Left renal cortex interstitium (tissue), 4 donors: ENCODE results near the gene KRT16. TPM values are rescaled to one million over a fixed set of nuclear protein-coding genes. Genes with fewer than 3 reads are reported as not detected.
"Not testable (repeated sequence)": the region's sequence is repeated elsewhere in the genome, so short reads cannot be mapped to it uniquely, and the experiment has no call there.

Source experiments
- DNase-seq, 4 donors: peaks; one replicate each; pipeline ENCODE4 v3.0.0-alpha.2; 2013; ENCODE audit warnings: low read depth in 4 of 4, low spot score in 2 of 4, missing footprints in 1 of 4
- polyA plus RNA-seq, 4 donors: library from polyadenylated mRNA; unstranded; fragments of 120-200 nt; gene quantifications; one replicate each; pipeline ENCODE4 v1.2.1, GENCODE V29; 2013; ENCODE audit not compliant: insufficient read length in 4 of 4

The KRT16 gene
- polyA plus RNA-seq, 4 donors, result not detected

GRCh38 chr17:41586863-41587495 lies 25.6 kb downstream of the KRT16 start, which contains the start of gene KRT14:
KRT14 (minus strand) TSS chr17:41586895; CDS start chr17:41586834, 61 bp downstream.
- no peak for DNase-seq

GRCh38 chr17:41585301-41586056 lies 27.1 kb downstream of the KRT16 start:
- DNase-seq, result no peak

- not testable (repeated sequence) for DNase-seq
These were observed 28.1 kb downstream of the KRT16 start for GRCh38 chr17:41584331-41584927.

GRCh38 chr17:41583137-41584127 lies 29.1 kb downstream of the KRT16 start:
- no peak for DNase-seq

GRCh38 chr17:41582061-41582968 lies 30.3 kb downstream of the KRT16 start:
- not testable (repeated sequence) for DNase-seq

- no peak for DNase-seq
These were observed 31.1 kb downstream of the KRT16 start for GRCh38 chr17:41581366-41582060.

GRCh38 chr17:41580687-41581365 lies 31.7 kb downstream of the KRT16 start:
- no peak for DNase-seq

- DNase-seq, result no peak
These were observed 32.4 kb downstream of the KRT16 start for GRCh38 chr17:41580244-41580575.

- peak; percentile 56 to 89 (median 66) for DNase-seq
These were observed 32.9 kb downstream of the KRT16 start for GRCh38 chr17:41579484-41580243.

GRCh38 chr17:41578971-41579370 lies 33.6 kb downstream of the KRT16 start:
- DNase-seq, result no peak

- DNase-seq, result no peak
These were observed 34.0 kb downstream of the KRT16 start for GRCh38 chr17:41578538-41578937.

GRCh38 chr17:41576740-41577139 lies 35.8 kb downstream of the KRT16 start:
- not testable (repeated sequence) for DNase-seq

- DNase-seq, result no peak
These were observed 37.2 kb downstream of the KRT16 start for GRCh38 chr17:41575336-41575735.

- DNase-seq, result no peak
These were observed 40.8 kb downstream of the KRT16 start, which contains the start of gene KRT9 for GRCh38 chr17:41571561-41572434. KRT9 (minus strand) TSS chr17:41572059; CDS start chr17:41571992, 67 bp downstream.

- no peak for DNase-seq
These were observed 45.2 kb downstream of the KRT16 start for GRCh38 chr17:41567317-41567716.

GRCh38 chr17:41565338-41565737 lies 47.2 kb downstream of the KRT16 start:
- DNase-seq, result no peak
